Measurements from ENCODE around the gene SUFU.

SUFU gene

GRCh38 chr10:102542800-102543418 lies 39.1 kb downstream of the SUFU start:
- Histone ChIP-seq H3K36me3 (ENCODE audit: low read length) (no peaks in the 10 kb centered on the region), H3K79me2 (ENCODE audit: insufficient read depth, low read length) (no peaks in the 10 kb centered on the region), H3K27me3 (ENCODE audit: low read length) (no peaks in the 10 kb centered on the region), H3F3A (ENCODE audit: insufficient read depth) (no peaks in the 10 kb centered on the region), H3K9me2 (replicated peaks; ENCODE audit: insufficient read depth, low read length) (no peaks in the 10 kb centered on the region), H2AFZ (ENCODE audit: low read depth, low read length, severe bottlenecking) (no peak overlapping the region), H4K20me1 (ENCODE audit: low read depth, low read length) (no peaks in the 10 kb centered on the region), H3K9ac (ENCODE audit: low read length) (no peak overlapping the region), H3K27ac (ENCODE audit: low read depth, low read length) (no peak overlapping the region), H3K4me3 (ENCODE audit: insufficient read depth, low read length, poor library complexity, severe bottlenecking) (no peak overlapping the region), H3K4me2 (ENCODE audit: low read depth, low read length, poor library complexity, severe bottlenecking) (no peak overlapping the region), H3K9me3 (ENCODE audit: insufficient read depth, low read length) (no peaks in the 10 kb centered on the region)
- TF ChIP-seq EZH2phosphoT487 (conservative IDR thresholded peaks at IDR 0.05; ENCODE audit: low read length): no peak
- no peak for TF ChIP-seq CTCF (IDR thresholded peaks at IDR 0.05; ENCODE audit: insufficient read depth, low read length, poor library complexity, severe bottlenecking)

DNA sequence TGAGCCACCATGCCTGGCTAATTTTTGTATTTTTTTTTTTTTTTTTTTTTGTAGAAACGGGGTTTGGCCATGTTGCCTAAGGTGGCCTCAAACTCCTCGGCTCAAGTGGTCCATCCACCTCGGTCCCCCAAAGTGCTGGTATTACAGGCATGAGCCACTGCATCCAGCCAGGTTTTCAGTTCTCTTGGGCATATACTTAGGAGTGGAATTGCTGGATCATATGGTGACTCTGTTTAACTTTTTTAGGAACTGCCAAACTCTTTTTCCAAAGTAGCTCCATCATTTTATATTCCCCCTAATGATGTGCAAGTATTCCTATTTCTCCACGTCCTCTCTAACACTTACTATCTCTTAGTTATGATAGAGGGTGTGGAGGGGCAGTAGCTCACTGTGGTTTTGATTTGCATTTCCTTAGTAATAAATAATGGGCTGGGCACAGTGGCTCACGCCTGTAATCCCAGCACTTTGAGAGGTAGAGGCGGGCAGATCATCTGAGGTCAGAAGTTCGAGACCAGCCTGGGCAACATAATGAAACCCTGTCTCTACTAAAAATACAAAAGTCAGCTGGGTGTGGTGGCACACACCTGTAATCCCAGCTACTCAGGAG lies 41.6 kb downstream of the SUFU start:
- no peaks in the 10 kb centered on the region for H3K27me3 ChIP-seq (ENCODE audit: low read length)
- H3K9me3 ChIP-seq (ENCODE audit: insufficient read depth, low read length): no peaks in the 10 kb centered on the region
- H4K20me1 ChIP-seq (ENCODE audit: low read depth, low read length): no peaks in the 10 kb centered on the region
- H3K9ac ChIP-seq (ENCODE audit: low read length): no peak overlapping the region
- H3K27ac ChIP-seq (ENCODE audit: low read depth, low read length): no peak overlapping the region
- no peaks in the 10 kb centered on the region for H3F3A ChIP-seq (ENCODE audit: insufficient read depth)
- no peaks in the 10 kb centered on the region for H3K9me2 ChIP-seq (replicated peaks; ENCODE audit: insufficient read depth, low read length)
- no peaks in the 10 kb centered on the region for H3K79me2 ChIP-seq (ENCODE audit: insufficient read depth, low read length)
- no peak overlapping the region for H2AFZ ChIP-seq (ENCODE audit: low read depth, low read length, severe bottlenecking)
- no peak overlapping the region for H3K4me2 ChIP-seq (ENCODE audit: low read depth, low read length, poor library complexity, severe bottlenecking)
- no peak overlapping the region for H3K4me3 ChIP-seq (ENCODE audit: insufficient read depth, low read length, poor library complexity, severe bottlenecking)
- no peak for TF ChIP-seq CTCF (IDR thresholded peaks at IDR 0.05; ENCODE audit: insufficient read depth, low read length, poor library complexity, severe bottlenecking)
- TF ChIP-seq EZH2phosphoT487 (conservative IDR thresholded peaks at IDR 0.05; ENCODE audit: low read length): no peak
- H3K36me3 ChIP-seq (ENCODE audit: low read length): no peaks in the 10 kb centered on the region

DNA sequence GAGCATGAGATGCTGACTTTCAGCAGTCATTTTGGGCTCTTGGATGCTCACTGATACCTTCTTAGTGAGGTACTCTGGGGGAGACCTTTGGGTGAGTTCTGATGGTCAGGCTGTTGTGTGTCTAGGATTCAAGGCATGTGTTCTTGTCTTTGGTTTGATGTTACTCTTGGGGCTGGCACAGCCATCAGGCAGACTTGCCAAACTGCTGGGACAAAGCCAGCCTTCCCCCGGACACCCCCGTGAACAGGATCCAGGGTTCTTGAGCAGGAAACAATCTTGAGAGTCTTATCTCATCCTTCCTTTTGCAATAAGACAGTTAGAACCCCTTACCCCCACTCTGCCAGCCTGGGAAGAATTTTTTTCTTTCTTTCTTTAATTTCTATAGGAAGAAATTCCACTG lies 42.2 kb downstream of the SUFU start:
- Histone ChIP-seq H3K36me3 (ENCODE audit: low read length) (no peaks in the 10 kb centered on the region), H3K27ac (ENCODE audit: low read depth, low read length) (no peak overlapping the region), H3K9me2 (replicated peaks; ENCODE audit: insufficient read depth, low read length) (no peaks in the 10 kb centered on the region), H2AFZ (ENCODE audit: low read depth, low read length, severe bottlenecking) (no peak overlapping the region), H3K9me3 (ENCODE audit: insufficient read depth, low read length) (no peaks in the 10 kb centered on the region), H3K9ac (ENCODE audit: low read length) (no peak overlapping the region), H4K20me1 (ENCODE audit: low read depth, low read length) (no peaks in the 10 kb centered on the region), H3K4me3 (ENCODE audit: insufficient read depth, low read length, poor library complexity, severe bottlenecking) (no peak overlapping the region), H3F3A (ENCODE audit: insufficient read depth) (no peaks in the 10 kb centered on the region), H3K27me3 (ENCODE audit: low read length) (no peaks in the 10 kb centered on the region), H3K79me2 (ENCODE audit: insufficient read depth, low read length) (no peaks in the 10 kb centered on the region), H3K4me2 (ENCODE audit: low read depth, low read length, poor library complexity, severe bottlenecking) (no peak overlapping the region)
- TF ChIP-seq CTCF (IDR thresholded peaks at IDR 0.05; ENCODE audit: insufficient read depth, low read length, poor library complexity, severe bottlenecking) (no peak), EZH2phosphoT487 (conservative IDR thresholded peaks at IDR 0.05; ENCODE audit: low read length) (no peak)

All from SU-DHL-6 (cell line).